GM19372 (cell line): Measurements from ENCODE around the gene SMYD5.

Experiments used
- ATAC-seq: cut with Tn5 transposase; IDR thresholded peaks from one replicate; pipeline ENCODE4 v1.9.1; 2021; ENCODE audit warnings: mild to moderate bottlenecking, low read depth, moderate library complexity; ENCODE audit not compliant: unreplicated experiment

The SMYD5 gene

GRCh38 chr2:73235315-73236028 lies 21.4 kb downstream of the SMYD5 start:
- ATAC-seq = no peak

GRCh38 chr2:73237168-73237567 lies 23.1 kb downstream of the SMYD5 start:
- ATAC-seq = no peak

GRCh38 chr2:73238149-73238548 lies 24.1 kb downstream of the SMYD5 start:
- no peak for ATAC-seq

GRCh38 chr2:73238976-73239375 lies 24.9 kb downstream of the SMYD5 start:
- ATAC-seq = no peak

GRCh38 chr2:73239776-73240175 lies 25.7 kb downstream of the SMYD5 start:
- no peak for ATAC-seq

GRCh38 chr2:73243884-73244570 lies 30.0 kb downstream of the SMYD5 start:
- ATAC-seq = no peak

- ATAC-seq = no peak
These were observed 30.5 kb downstream of the SMYD5 start for GRCh38 chr2:73244580-73244979.

- ATAC-seq = no peak
These were observed 32.8 kb downstream of the SMYD5 start for GRCh38 chr2:73246850-73247249.

GRCh38 chr2:73249636-73250035 lies 35.6 kb downstream of the SMYD5 start:
- ATAC-seq = no peak

- ATAC-seq = no peak
These were observed 37.1 kb downstream of the SMYD5 start for GRCh38 chr2:73250872-73251846.

- ATAC-seq = no peak
These were observed 38.4 kb downstream of the SMYD5 start for GRCh38 chr2:73252238-73253027.

GRCh38 chr2:73253400-73253799 lies 39.4 kb downstream of the SMYD5 start:
- ATAC-seq = no peak

- ATAC-seq = no peak
These were observed 39.9 kb downstream of the SMYD5 start for GRCh38 chr2:73253901-73254300.

GRCh38 chr2:73254343-73255006 lies 40.4 kb downstream of the SMYD5 start:
- no peak for ATAC-seq

- ATAC-seq = no peak
These were observed 41.1 kb downstream of the SMYD5 start for GRCh38 chr2:73255007-73255644.

GRCh38 chr2:73255907-73256617 lies 42.0 kb downstream of the SMYD5 start:
- no peak for ATAC-seq

GRCh38 chr2:73256618-73256922 lies 42.5 kb downstream of the SMYD5 start:
- no peak for ATAC-seq

- ATAC-seq = no peak
These were observed 43.0 kb downstream of the SMYD5 start for GRCh38 chr2:73257021-73257420.
